Type B pancreatic cell (in vitro differentiated cells): ENCODE data around the gene PIP5K1C. TPM values are rescaled to one million over a fixed set of nuclear protein-coding genes. Genes with fewer than 3 reads are reported as not detected.

Experiments used
- DNase-seq: peaks from one replicate; pipeline ENCODE4 v3.0.0; 2021; ENCODE audit warnings: mixed read lengths; ENCODE audit not compliant: unreplicated experiment; ENCODE audit errors: extremely low spot score
- H3K27ac Mint-ChIP-seq: 2 replicates; pipeline ENCODE4 v1.8.0; 2021; ENCODE audit warnings: mild to moderate bottlenecking, mixed read lengths
- H3K27me3 Mint-ChIP-seq: 2 replicates; pipeline ENCODE4 v1.8.0; 2021; ENCODE audit warnings: mixed read lengths
- H3K36me3 Mint-ChIP-seq: 2 replicates; pipeline ENCODE4 v1.8.0; 2021; ENCODE audit warnings: mixed read lengths
- H3K4me1 Mint-ChIP-seq: one replicate; pipeline ENCODE4 v1.8.0; 2021; ENCODE audit warnings: mixed read lengths; ENCODE audit not compliant: unreplicated experiment
- H3K4me3 Mint-ChIP-seq: 2 replicates; pipeline ENCODE4 v1.8.0; 2021; ENCODE audit warnings: mild to moderate bottlenecking, mixed read lengths
- H3K9me3 Mint-ChIP-seq: 2 replicates; pipeline ENCODE4 v1.8.0; 2021; ENCODE audit warnings: mixed read lengths
- total RNA-seq: library from RNA; stranded (reverse); gene quantifications from 2 replicates; pipeline ENCODE4 v1.2.1, GENCODE V29; 2021; ENCODE audit warnings: low replicate concordance
- TF ChIP-seq, protein P1 (sequence below): fragments of 200-600 bp; sonication (generic); conservative IDR thresholded peaks from 2 replicates; pipeline ENCODE4 v1.5.0; 2021; ENCODE audit warnings: antibody characterized with exemption, mild to moderate bottlenecking

Gene PIP5K1C
- total RNA-seq, 1 donor from 2014 or later, result 44.5 TPM

DNA sequence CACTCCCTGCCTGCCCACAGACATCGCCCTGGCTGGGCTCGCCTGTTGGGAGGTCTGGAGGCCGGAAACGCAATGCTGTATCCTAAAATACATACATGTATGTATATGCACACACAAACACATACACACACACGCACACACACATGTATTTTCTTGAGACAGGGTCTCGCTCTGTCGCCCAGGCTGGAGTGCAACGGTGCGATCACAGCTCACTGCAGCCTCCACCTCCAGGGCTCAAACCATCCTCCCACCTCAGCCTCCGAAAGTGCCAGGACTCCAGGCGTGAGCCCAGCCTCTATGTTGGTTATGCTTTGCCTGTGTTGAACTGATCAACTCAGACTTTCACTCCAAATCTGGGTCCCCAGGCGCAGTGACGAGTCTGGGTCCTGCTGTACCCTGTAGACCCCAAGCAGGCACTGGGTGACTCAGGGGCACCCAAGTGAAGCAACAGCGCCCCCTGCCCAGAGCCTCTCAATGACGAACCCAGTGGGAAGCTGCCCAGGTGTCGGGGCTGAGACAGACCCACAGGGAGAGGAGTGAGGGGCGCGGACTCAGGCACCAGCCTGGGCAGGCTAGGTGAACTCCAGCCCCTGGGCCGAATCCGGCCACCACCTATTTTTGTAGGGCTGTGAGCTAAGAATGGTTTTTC is 46.3 kb downstream of the PIP5K1C start:
- TF ChIP-seq, protein P1, sequence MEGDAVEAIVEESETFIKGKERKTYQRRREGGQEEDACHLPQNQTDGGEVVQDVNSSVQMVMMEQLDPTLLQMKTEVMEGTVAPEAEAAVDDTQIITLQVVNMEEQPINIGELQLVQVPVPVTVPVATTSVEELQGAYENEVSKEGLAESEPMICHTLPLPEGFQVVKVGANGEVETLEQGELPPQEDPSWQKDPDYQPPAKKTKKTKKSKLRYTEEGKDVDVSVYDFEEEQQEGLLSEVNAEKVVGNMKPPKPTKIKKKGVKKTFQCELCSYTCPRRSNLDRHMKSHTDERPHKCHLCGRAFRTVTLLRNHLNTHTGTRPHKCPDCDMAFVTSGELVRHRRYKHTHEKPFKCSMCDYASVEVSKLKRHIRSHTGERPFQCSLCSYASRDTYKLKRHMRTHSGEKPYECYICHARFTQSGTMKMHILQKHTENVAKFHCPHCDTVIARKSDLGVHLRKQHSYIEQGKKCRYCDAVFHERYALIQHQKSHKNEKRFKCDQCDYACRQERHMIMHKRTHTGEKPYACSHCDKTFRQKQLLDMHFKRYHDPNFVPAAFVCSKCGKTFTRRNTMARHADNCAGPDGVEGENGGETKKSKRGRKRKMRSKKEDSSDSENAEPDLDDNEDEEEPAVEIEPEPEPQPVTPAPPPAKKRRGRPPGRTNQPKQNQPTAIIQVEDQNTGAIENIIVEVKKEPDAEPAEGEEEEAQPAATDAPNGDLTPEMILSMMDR, result no peak
- Mint-ChIP-seq H3K27me3 (no peaks in the 10 kb centered on the region), H3K4me3 (no peak overlapping the region), H3K4me1 (no peaks in the 10 kb centered on the region), H3K9me3 (no peaks in the 10 kb centered on the region), H3K27ac (no peak overlapping the region), H3K36me3 (peaks cover 3% of the 10 kb centered on the region)
- DNase-seq, result no peak

DNA sequence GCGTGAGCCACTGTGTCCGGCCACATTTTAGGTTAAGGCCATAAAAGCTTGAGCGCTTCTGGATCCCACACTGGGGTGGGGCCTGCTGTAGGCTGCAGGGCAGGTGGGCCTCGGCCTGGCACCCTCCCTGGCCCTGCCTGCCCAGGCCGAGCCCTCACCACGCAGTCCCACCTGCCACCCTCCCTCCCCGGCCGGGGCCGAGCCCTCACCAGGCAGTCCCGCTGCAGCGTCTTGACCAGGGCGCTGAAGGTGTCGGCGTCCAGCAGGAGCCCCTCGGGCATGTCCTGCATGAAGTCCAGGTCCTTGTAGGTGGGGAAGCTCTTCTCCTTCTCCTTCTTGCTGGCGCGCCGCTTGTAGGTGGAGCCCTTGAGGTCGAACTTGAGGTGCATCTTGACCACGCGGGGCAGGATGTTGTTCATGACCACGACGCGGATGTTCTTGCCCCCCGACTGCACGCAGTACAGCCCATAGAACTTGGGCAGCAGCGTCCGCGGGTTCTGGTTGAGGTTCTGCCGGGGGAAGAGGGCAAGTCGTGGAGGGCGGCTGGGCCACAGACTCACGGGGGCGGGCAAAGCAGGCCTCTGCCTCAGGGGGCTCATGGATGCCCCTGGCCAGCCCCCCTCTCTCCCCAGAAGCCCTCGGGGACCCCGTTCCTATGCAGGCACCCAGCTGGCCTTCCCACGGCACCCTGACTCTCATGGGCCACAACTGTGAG is 47.0 kb downstream of the PIP5K1C start:
- no peak for DNase-seq
- Mint-ChIP-seq H3K9me3 (no peaks in the 10 kb centered on the region), H3K4me3 (no peak overlapping the region), H3K27me3 (no peaks in the 10 kb centered on the region), H3K4me1 (no peaks in the 10 kb centered on the region), H3K36me3 (peaks cover 3% of the 10 kb centered on the region), H3K27ac (no peak overlapping the region)
- TF ChIP-seq, protein P1, result no peak

DNA sequence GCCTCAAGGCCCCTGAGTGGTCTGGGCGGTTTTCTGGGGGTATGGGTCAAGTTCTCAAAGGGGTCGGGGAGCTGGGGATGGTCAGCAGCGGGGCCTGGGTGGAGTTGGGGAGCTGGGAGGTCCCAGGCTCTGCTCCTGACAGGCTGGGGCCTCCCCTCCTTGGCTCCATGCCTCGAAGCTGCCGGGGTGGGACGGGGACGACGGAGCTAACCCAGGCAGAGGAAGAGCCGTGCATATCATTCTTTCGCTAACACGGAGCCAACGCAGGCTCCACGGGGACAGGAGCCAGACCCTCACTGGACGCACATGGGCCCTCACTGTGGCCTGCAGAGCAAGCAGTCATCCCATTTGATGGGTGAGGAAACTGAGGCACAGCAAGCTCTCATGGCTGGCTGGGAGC is 47.8 kb downstream of the PIP5K1C start:
- H3K27me3 Mint-ChIP-seq, result no peaks in the 10 kb centered on the region
- no peak for DNase-seq
- no peak overlapping the region for H3K4me3 Mint-ChIP-seq
- no peaks in the 10 kb centered on the region for H3K9me3 Mint-ChIP-seq
- H3K27ac Mint-ChIP-seq, result no peak overlapping the region
- TF ChIP-seq, protein P1, result no peak
- H3K4me1 Mint-ChIP-seq, result no peaks in the 10 kb centered on the region
- peaks cover 3% of the 10 kb centered on the region for H3K36me3 Mint-ChIP-seq

DNA sequence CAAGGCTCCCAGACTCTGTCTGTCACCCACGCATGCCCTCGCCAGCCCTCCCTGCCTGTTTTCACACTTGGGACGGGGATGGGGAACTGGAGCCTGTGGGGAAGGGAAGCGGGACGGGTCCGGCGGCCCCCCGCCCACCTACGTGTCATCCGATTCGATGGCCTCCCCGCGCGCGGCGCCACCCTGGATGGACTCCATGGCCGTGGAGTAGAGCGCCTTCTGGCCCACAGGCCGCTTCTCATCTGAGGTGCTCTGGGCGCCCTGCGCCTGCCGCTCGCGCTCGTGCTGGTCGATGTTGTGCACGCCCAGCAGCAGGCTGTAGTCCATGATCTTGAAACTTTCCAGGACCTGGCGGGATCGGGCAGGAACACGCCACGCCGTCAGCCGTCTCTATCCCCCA is 48.6 kb downstream of the PIP5K1C start:
- no peaks in the 10 kb centered on the region for H3K27me3 Mint-ChIP-seq
- DNase-seq, result no peak
- H3K4me3 Mint-ChIP-seq, result no peak overlapping the region
- no peaks in the 10 kb centered on the region for H3K9me3 Mint-ChIP-seq
- no peaks in the 10 kb centered on the region for H3K36me3 Mint-ChIP-seq
- no peak overlapping the region for H3K27ac Mint-ChIP-seq
- no peaks in the 10 kb centered on the region for H3K4me1 Mint-ChIP-seq
- TF ChIP-seq, protein P1, result no peak

DNA sequence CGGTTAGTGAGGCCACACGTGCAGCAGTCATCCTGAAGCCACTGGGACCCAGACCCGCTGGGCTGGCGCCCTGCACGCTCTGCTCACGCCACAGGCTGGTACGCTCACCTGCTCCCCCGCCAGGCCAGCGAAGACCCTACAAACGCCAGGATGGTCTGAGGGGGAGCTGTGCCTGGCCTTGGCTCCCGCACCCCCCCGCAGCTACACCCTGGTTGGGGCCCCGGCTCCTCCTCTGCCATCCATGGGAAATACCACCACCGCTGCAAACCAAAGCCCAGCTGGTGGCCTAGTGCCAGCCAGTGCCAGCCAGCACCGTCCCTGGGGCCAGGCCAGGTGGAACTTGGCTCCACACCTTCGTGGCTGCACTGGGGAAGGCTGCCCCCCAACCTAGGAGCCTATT is 50.4 kb downstream of the PIP5K1C start:
- TF ChIP-seq, protein P1, result no peak
- no peaks in the 10 kb centered on the region for H3K9me3 Mint-ChIP-seq
- H3K27ac Mint-ChIP-seq, result no peak overlapping the region
- DNase-seq, result no peak
- no peaks in the 10 kb centered on the region for H3K4me1 Mint-ChIP-seq
- H3K36me3 Mint-ChIP-seq, result no peaks in the 10 kb centered on the region
- no peak overlapping the region for H3K4me3 Mint-ChIP-seq
- H3K27me3 Mint-ChIP-seq, result no peaks in the 10 kb centered on the region
